GM19023 (cell line): ENCODE results near the gene CDPF1.
"Not testable (repeated sequence)": the region's sequence is repeated elsewhere in the genome, so short reads cannot be mapped to it uniquely, and the experiment has no call there.

Experiments used
- ATAC-seq: cut with Tn5 transposase; IDR thresholded peaks from one replicate; pipeline ENCODE4 v1.9.1; 2021; ENCODE audit warnings: mild to moderate bottlenecking, moderate library complexity; ENCODE audit not compliant: unreplicated experiment

The CDPF1 gene

GRCh38 chr22:46281866-46282678 lies 32.0 kb upstream of the CDPF1 start:
- no peak for ATAC-seq

DNA sequence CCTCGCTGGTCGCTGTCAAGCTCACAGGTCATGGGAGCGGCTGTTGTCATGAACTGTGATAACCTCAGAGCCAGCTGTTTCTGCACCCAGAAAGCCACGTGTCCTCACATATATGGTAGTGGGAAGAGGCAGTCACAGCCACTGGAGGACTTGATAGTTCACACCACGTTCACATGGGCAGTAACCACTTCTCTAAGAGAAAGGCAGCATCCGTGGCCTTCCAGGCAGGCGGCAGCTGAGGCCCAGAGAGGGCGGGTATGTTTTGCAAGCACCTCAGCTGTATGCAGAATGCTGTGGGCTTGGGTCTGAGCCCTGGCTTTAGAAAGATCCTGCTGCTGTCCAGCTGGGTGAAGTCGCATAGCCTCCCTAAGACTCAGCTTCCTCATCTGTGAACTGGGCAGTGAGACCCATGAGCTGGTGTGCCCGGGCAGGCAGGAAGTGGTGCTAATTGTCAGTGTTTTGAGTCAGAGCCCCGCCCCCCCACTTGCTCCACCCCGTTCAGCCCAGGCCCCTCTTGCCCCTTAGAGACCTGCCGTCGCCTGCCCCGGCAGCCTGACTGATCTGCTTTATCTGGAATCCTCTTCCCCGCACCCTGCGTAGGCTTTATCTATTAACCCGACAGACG lies 31.0 kb upstream of the CDPF1 start:
- no peak for ATAC-seq

DNA sequence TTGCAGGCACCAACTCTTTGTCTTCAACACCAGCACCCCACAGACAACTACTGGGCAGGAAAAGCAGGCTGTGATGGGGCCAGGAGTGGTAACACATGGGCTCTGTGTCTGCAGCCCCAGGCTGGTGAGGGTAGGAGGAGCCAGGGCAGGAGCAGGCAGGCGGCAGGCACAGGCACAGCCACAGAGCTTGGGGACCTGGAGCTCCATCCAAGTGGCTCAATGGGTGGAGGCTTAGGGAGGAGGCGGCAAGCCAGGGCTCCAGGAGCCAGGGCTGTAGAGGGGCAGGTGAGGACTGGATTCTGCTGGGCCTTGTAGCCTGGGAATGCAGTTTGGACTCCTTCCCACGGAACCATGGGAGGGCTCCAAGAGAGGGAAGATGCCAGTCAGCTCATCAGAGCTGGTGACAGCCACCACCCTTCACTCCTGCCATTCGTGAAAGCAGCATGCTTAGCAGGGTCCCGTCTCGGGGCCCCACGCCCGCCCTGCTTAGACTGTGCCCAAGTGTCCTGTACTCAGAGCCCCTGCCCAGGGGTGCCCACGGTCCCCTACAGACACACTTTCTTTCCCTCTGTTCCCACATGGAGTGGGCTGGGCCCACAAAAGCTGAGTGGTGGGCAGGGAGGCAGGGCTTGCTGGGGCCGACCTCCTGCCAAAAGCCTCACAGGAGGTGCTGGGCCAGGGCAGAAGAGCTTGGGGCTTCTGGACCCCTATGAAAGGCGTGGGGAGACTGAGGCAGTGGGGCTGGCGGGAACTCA lies 30.1 kb upstream of the CDPF1 start:
- no peak for ATAC-seq

- ATAC-seq: no peak
These were observed 28.9 kb upstream of the CDPF1 start for GRCh38 chr22:46278656-46279645.

DNA sequence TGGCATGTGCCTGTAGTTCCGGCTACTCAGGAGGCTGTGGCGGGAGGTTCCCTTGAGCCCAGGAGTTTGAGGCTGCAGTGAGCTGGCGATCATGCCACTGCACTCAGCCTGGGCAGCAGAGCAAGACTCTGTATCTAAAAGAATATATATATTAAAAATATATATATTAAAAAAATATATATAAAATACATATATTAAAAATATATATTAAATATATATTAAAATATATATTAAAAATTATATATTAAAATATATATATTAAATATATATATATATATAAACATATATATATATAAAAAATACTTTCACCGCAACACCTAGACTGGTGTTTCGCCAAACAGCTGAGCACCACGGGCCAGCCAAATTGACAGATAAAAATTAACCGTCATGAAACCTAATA lies 26.5 kb upstream of the CDPF1 start:
- ATAC-seq: no peak

DNA sequence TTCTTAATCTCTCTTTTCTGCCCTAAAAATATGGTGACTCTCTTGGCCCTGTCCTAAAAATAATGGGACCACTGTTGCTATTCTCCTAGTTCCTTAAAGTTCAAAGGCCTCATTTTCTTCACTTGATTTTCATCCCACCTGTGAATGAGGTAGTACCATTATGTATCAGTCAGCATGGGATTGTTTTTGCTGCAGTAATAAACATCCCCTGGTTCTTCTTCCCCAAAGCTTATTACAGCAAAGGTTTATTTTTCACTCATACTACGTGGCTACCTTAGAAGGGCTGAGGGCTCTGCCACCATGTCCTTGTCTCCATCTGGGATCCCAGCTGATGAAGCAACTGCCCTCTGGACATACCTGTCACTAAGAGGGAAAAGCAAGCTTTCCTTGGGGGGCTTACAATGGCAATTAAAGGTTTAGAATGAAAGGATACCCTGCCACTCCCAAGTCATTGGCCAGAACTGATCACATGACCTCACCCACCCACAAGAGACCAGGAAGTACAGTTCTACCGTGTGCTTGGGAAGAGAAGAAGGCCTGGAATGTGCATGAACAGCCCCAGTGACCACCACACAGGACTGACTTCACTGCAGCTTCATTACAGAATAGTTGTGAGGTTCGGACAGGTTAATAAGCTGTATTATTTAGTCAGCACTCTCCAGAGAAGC lies 25.5 kb upstream of the CDPF1 start:
- no peak for ATAC-seq

GRCh38 chr22:46274381-46274780 lies 24.3 kb upstream of the CDPF1 start:
- ATAC-seq: no peak

DNA sequence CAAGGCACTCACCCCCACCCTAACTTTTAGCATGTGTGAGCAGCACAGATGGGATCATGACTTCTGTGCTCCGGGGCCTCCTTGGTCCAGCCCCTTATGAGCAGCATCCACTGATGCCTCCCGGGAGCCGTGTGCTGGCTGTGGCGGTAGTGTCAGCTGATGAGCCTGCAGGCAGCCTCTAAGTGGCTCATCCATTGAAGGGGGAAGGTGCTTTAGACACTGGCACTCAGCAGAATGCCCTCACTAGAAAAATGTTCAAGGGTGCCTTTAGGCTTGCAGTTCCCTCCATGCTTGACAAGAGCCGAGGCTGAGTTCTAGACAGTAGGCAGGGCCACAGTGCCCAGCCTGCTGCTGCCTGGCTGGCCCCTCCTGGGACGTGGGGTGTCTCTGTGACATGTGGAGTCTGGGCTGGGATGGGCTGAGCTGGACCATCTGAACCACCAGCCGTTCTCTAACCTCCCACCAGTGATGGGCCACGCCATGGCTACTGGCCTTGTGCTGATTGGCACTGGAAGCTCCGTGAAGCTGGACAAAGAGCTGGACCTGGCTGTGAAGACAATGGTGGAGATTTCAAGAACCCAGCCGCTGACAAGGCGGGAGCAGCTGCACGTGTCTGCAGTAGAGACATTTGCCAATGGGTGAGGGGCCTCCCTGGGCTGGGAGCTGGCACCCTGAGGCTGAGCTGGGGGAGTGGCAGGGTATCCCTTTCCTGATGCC lies 23.5 kb upstream of the CDPF1 start:
- no peak for ATAC-seq

GRCh38 chr22:46272762-46273431 lies 22.8 kb upstream of the CDPF1 start:
- ATAC-seq: no peak

- no peak for ATAC-seq
These were observed 22.1 kb upstream of the CDPF1 start for GRCh38 chr22:46272196-46272595.

DNA sequence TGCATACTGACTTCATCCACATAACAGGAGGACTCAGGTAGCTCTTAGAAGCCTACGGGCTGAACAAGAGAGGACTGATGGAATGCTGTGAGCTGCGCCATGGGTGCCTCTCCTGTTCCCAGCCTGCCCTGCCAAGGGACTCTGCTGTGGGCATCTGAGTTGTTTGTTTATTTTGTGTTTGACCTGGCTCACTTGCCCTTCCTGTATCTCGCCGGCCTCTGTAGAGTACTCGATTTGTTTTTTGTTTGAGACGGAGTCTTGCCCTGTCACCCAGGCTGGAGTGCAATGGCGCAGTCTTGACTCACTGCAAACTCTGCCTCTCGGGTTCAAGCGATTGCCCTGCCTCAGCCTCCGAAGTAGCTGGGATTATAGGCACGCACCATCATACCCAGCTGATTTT lies 19.5 kb upstream of the CDPF1 start:
- ATAC-seq: no peak

DNA sequence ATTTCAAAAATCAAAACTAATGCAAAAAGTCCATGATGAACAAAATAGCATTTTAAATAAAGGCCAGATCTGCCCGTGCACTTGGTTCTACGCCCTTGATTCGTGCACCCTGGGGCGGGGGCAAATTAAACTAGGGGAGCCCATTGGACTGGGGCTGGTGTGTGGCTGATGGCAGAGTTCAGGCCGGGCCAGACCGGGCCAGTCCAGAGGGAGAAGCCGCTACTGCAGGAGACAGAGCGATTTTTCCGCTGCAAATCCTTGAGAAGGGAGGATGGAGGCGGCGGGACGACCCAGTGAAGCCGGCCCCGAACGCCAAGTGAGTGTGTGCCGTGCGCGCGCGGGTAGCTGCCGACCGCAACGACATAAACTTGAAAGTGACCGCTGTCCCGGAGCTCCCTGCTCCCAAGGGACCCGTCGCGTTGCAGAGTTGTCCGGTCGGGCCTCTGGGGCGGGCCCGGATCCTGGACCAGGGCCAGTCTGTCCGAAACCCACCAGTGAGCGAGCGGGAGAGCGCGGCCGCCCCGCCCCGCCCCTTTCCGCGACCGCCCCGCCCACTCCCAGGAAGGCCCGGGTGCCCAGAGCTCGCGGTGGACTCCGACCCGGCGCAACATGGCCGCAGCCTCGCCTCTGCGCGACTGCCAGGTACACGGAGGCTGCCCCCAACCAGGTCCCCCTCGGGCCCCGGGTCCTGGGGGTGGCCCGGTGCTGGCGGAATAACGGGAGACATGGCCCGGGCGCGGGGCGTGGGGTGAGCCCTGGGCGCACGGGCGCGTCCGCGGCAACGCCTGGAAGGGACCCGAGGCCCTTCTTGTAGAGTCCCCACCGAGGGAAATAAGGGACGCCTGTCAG lies 17.6 kb upstream of the CDPF1 start, which contains the start of gene TTC38:
TTC38 (plus strand) TSS at position 578 of the 849 bp plus-strand sequence; CDS start at position 610, 32 bp downstream.
- ATAC-seq: peak; percentile 86

DNA sequence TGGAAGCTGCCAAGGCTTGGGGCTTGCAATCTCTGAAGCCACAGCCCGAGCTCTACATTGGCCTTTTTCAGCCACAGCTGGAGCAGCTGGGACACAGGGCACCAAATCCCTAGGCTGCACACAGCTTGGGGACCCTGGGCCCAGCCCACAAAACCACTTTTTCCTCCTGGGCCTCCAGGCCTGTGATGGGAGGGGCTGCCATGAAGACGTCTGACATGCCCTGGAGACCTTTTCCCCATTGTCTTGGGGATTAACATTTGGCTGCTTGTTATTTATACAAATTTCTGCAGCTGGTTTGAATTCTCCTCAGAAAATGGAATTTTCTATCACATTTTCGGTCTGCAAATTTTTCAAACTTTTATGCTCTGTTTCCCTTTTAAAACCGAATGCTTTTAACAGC lies 15.5 kb upstream of the CDPF1 start:
- not testable (repeated sequence) for ATAC-seq

- not testable (repeated sequence) for ATAC-seq
These were observed 14.4 kb upstream of the CDPF1 start for GRCh38 chr22:46264520-46264919.

DNA sequence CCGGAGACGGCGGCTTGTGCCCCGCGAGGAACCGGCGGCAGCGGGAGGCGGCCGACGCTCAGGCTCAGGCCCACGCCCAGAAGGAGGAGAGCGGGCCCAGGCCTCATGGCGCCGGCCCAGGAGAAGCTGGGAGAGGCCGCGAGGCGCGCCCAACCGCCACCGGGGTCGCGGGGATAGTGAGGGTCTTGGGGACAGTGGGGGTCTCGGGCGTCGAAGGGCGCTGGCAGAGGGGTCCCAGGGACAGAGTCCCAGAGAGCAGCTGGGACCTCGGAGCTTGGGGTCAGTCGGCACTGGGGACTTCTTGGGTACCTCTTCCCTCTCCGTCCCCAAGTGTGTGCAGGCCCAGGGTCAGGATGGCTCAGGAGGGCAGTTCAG lies 13.1 kb upstream of the CDPF1 start, which contains the start of gene PKDREJ:
PKDREJ (minus strand) TSS at position 128 of the 375 bp plus-strand sequence; CDS start at position 107, 21 bp downstream.
- ATAC-seq: no peak

- no peak for ATAC-seq
These were observed 12.5 kb upstream of the CDPF1 start for GRCh38 chr22:46262449-46263215.

DNA sequence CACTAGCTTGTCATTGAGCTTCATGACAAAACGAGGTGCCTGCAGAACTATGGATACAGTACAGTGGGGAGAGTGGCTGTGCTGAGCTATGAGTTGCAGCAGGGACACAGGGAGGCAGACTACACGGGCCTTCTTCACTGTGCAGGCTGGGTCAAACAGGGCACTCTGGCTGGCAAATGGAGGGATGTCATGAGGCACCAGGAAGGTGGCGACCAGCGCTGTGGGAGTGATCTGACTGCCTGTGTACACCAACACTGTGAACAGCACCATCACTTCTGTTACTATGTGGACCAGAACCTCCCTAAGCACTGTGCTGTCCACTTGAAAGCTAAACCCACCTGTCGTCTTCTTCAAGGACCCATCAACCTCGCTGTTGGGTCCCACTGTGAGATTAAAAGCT lies 9.9 kb upstream of the CDPF1 start:
- no peak for ATAC-seq
